Heart left ventricle (tissue), 16 donors: ENCODE results near the gene TKT. TPM values are rescaled to one million over a fixed set of nuclear protein-coding genes. Genes with fewer than 3 reads are reported as not detected.
A peak's percentile ranks its signal among the peaks of the same experiment; 100 is the strongest.

Experiments used
- ATAC-seq, 4 donors: fragments of 200-7000 bp; cut with Tn5 transposase; one replicate each; pipeline ENCODE4 v1.9.1; 2020 to 2022; ENCODE audit warnings: moderate library complexity in 4 of 4, mild to moderate bottlenecking in 3 of 4, moderate number of reproducible peaks in 1 of 4
- DNase-seq, 5 donors: peaks; one replicate each; pipeline ENCODE4 v3.0.0-alpha.2; 2020
- H3K27ac ChIP-seq, 12 donors: fragments of 200-600 bp; sonication (generic) in 4 of 12; one replicate each; pipeline versions ENCODE4 v1.5.0 to v1.8.0; 2016 to 2022; ENCODE audit warnings: mild to moderate bottlenecking in 2 of 12
- H3K27me3 ChIP-seq, 9 donors: fragments of 200-600 bp; sonication (generic) in 2 of 9; one replicate each; pipeline versions ENCODE4 v1.5.1 to v1.8.0; 2016 to 2022; ENCODE audit warnings: mild to moderate bottlenecking in 3 of 9
- H3K36me3 ChIP-seq, 9 donors: fragments of 200-600 bp; sonication (generic) in 2 of 9; one replicate each; pipeline versions ENCODE4 v1.5.0 to v1.8.0; 2018 to 2022; ENCODE audit warnings: mild to moderate bottlenecking in 2 of 9
- H3K4me1 ChIP-seq, 12 donors: fragments of 200-600 bp; sonication (generic) in 4 of 12; one replicate each; pipeline versions ENCODE4 v1.5.0 to v1.8.0; 2016 to 2022; ENCODE audit warnings: mild to moderate bottlenecking in 3 of 12
- H3K4me3 ChIP-seq, 12 donors: fragments of 200-600 bp; sonication (generic) in 4 of 12; one replicate each; pipeline versions ENCODE4 v1.5.0 to v1.8.0; 2017 to 2022; ENCODE audit warnings: mild to moderate bottlenecking in 9 of 12, moderate library complexity in 4 of 12
- H3K9me3 ChIP-seq, 12 donors: fragments of 200-600 bp; sonication (generic) in 4 of 12; one replicate each; pipeline versions ENCODE4 v1.5.0 to v1.8.0; 2016 to 2022; ENCODE audit warnings: mild to moderate bottlenecking in 1 of 12
- CTCF ChIP-seq, 12 donors: fragments of 200-600 bp; sonication (generic) in 4 of 12; IDR thresholded peaks; one replicate each; pipeline versions ENCODE4 v1.5.0 to v1.8.0; 2018 to 2022; ENCODE audit warnings: antibody characterized with exemption in 12 of 12, mild to moderate bottlenecking in 5 of 12
- POLR2A ChIP-seq, 2 donors: fragments of 450-650 bp; IDR thresholded peaks; one replicate each; pipeline ENCODE4 v1.6.1; 2017; ENCODE audit warnings: antibody characterized with exemption in 2 of 2, mild to moderate bottlenecking in 2 of 2, moderate library complexity in 2 of 2
- WGBS, 4 donors: extraction: QIAGEN DNeasy Blood & Tissue Kit in 2 of 4; methylation state at CpG; one replicate each; pipeline versions ENCODE4 v1.1.5 to v1.1.7; 2013 to 2018; 5-methylcytosine and 5-hydroxymethylcytosine counted together
- intact Hi-C, 10 donors: fragments of 100-400 bp; cut with DNase I; formaldehyde crosslinking; loops; one replicate each; pipeline versions ENCODE4 v1.11.1 to v1.14.2; 2022
- polyA plus RNA-seq, 2 donors: library from polyadenylated mRNA; stranded (reverse); fragments of 200-250 nt; gene quantifications; one replicate each; pipeline ENCODE4 v1.2.3, GENCODE V29; 2013
- total RNA-seq, 9 donors: library from RNA; depleted of rRNA in 2 of 9; stranded (reverse); fragments of >200 nt in 2 of 9; fragmentation: NEBNext Ultra II Directional in 3 of 9; extraction: Animal tissue kit (Norgen Biotek cat#: 25700) in 3 of 9; gene quantifications; one replicate each; pipeline versions ENCODE4 v1.1.0 to v1.2.4, GENCODE V29; 2016 to 2023
- donor health status: ischemic (EF 13 %, LVEDD 7.1; RV severe dilation, severe dysfunction).
- donor health status: healthy with polysubstance abuse.
- donor health status: DM: no; HTN: yes; CAD: no.
- donor health status: DM: no; HTN: no; CAD: no.
- donor health status: ischemic (EF 25% LVEDD 6.9; RV normal size, moderate dysfunction).
- donor health status: ischemic (EF 25% LVEDD 5.7; RV mildly dilated, moderate dysfunction).
- donor health status: healthy.
- donor health status: DM: yes; HTN: yes; CAD: no.
- donor health status: ischemic (EF 35%, LVEDD 5.7; RV mildly dilated, moderate dysfunction).
- donor health status: nonischemic (EF 11% LVEDD 7.7; RV severe dilation, severe dysfunction).
- donor health status: DM: yes; HTN: yes; CAD: no.
- donor health status: PGD.
- donor health status: ischemic (EF 29% LVEDD 5.4; RV normal size, mild dysfunction).
- donor health status: nonischemic (EF 23%, LVEDD 6.1; RV moderate dilation, normal function).

TKT gene
- total and polyA plus RNA-seq, 11 donors, result 20.6 to 111 (median 36.6) TPM

- DNase-seq (no peak), ATAC-seq (no peak)
- no peak overlapping the region for H3K4me3 ChIP-seq
- H3K36me3 ChIP-seq, result no peaks in the 10 kb centered on the region
- H3K27me3 ChIP-seq, result no peaks in the 10 kb centered on the region
- 62 to 76% (median 67%) methylated on average over 3 of the region's 3 CpGs for WGBS, 4 donors
- H3K4me1 ChIP-seq, result peaks cover 0 to 20% (median 7%) of the 10 kb centered on the region in 12 donors
- H3K9me3 ChIP-seq, result no peaks in the 10 kb centered on the region
- TF ChIP-seq CTCF (IDR thresholded peaks at IDR 0.05), result no peak
- TF ChIP-seq POLR2A (IDR thresholded peaks at IDR 0.05), result no peak
- H3K27ac ChIP-seq, result no peak overlapping the region
- intact Hi-C loops, result loop anchor here in 6 of 10 donors (5.0 kb wide), 1 partner anchor 68 kb away; the partner anchor contains the start of gene RFT1 (in 6 of the 6)
Observed at GRCh38 chr3:53199834-53200233, 56.0 kb downstream of the TKT start.

- Histone ChIP-seq H3K36me3 (peaks cover 0 to 4% (median 0%) of the 10 kb centered on the region in 9 donors), H3K27me3 (no peaks in the 10 kb centered on the region), H3K27ac (no peak overlapping the region), H3K9me3 (no peaks in the 10 kb centered on the region), H3K4me1 (peaks cover 0 to 29% (median 15%) of the 10 kb centered on the region in 12 donors), H3K4me3 (no peak overlapping the region)
- ATAC-seq, result no peak
- TF ChIP-seq CTCF (IDR thresholded peaks at IDR 0.05) (no peak), POLR2A (IDR thresholded peaks at IDR 0.05) (no peak)
- intact Hi-C loops, result loop anchor here in 6 of 10 donors (5.0 kb wide), 1 partner anchor 67 kb away; the partner anchor contains the start of gene RFT1 (in 6 of the 6)
- no peak for DNase-seq
- WGBS, 4 donors, result 70 to 85% (median 81%) methylated on average over 7 of the region's 7 CpGs
Observed at GRCh38 chr3:53198996-53199395, 56.8 kb downstream of the TKT start.

GRCh38 chr3:53198256-53198977 lies 57.4 kb downstream of the TKT start:
- DNase-seq (no peak), ATAC-seq (no peak)
- Histone ChIP-seq H3K9me3 (no peaks in the 10 kb centered on the region), H3K27me3 (no peaks in the 10 kb centered on the region), H3K4me3 (no peak overlapping the region), H3K27ac (no peak overlapping the region), H3K4me1 (peaks cover 0 to 35% (median 19%) of the 10 kb centered on the region in 12 donors), H3K36me3 (peaks cover 0 to 10% (median 0%) of the 10 kb centered on the region in 9 donors)
- TF ChIP-seq POLR2A (IDR thresholded peaks at IDR 0.05) (no peak), CTCF (IDR thresholded peaks at IDR 0.05) (no peak)
- intact Hi-C loops, result loop anchor here in 6 of 10 donors (5.0 kb wide), 1 partner anchor 66 kb away; the partner anchor contains the start of gene RFT1 (in 6 of the 6)
- WGBS, 4 donors, result 43 to 64% (median 45%) methylated on average over 10 of the region's 10 CpGs

- no peak for TF ChIP-seq POLR2A (IDR thresholded peaks at IDR 0.05)
- TF ChIP-seq CTCF (IDR thresholded peaks at IDR 0.05), result peak in 2 of 12 donors; percentile 9 to 16
- no peak for DNase-seq
Observed at GRCh38 chr3:53196575-53197407, 59.0 kb downstream of the TKT start.

More at GRCh38 chr3:53196575-53197407, 59.0 kb downstream of the TKT start:
- H3K4me1 ChIP-seq, result peaks cover 0 to 49% (median 22%) of the 10 kb centered on the region in 12 donors
- no peak for ATAC-seq
- no peaks in the 10 kb centered on the region for H3K27me3 ChIP-seq
- H3K4me3 ChIP-seq, result no peak overlapping the region
- no peaks in the 10 kb centered on the region for H3K9me3 ChIP-seq
- WGBS, 4 donors, result 61 to 66% (median 66%) methylated on average over 16 to 17 of the region's 17 CpGs
- no peak overlapping the region for H3K27ac ChIP-seq
- H3K36me3 ChIP-seq, result peaks cover 0 to 27% (median 0%) of the 10 kb centered on the region in 9 donors
- intact Hi-C loops, result loop anchor here (1.0 to 5.0 kb wide), 5 partner anchors 62 to 82 kb away; partner anchors contain the start of gene RFT1 (in 6 of the 10)
